HEK293 (cell line): ENCODE measurements around the gene EZH1.
A peak's percentile ranks its signal among the peaks of the same experiment; 100 is the strongest.

Experiments used
- BCL11B ChIP-seq: fragments of 450-650 bp; formaldehyde crosslinking; IDR thresholded peaks from 2 replicates; pipeline ENCODE4 v1.5.1; 2016; ENCODE audit warnings: low read depth, missing biosample characterization, missing genetic modification characterization
- CTCF ChIP-seq: fragments of 450-650 bp; formaldehyde crosslinking; IDR thresholded peaks from 2 replicates; pipeline ENCODE4 v1.5.1; 2016; ENCODE audit warnings: missing biosample characterization, missing genetic modification characterization
- GLI2 ChIP-seq: fragments of 450-650 bp; formaldehyde crosslinking; IDR thresholded peaks from 2 replicates; pipeline ENCODE4; 2017; ENCODE audit warnings: missing biosample characterization, missing genetic modification characterization, low read depth, borderline replicate concordance
- INSM2 ChIP-seq: fragments of 450-650 bp; formaldehyde crosslinking; IDR thresholded peaks from 2 replicates; pipeline ENCODE4 v1.5.1; 2016; ENCODE audit warnings: missing biosample characterization, missing genetic modification characterization
- KLF1 ChIP-seq: fragments of 450-650 bp; formaldehyde crosslinking; IDR thresholded peaks from 2 replicates; pipeline ENCODE4 v1.5.1; 2016; ENCODE audit warnings: missing biosample characterization, missing genetic modification characterization
- OVOL3 ChIP-seq: fragments of 450-650 bp; formaldehyde crosslinking; IDR thresholded peaks from 2 replicates; pipeline ENCODE4 v1.5.1; 2016; ENCODE audit warnings: missing biosample characterization, missing genetic modification characterization
- PRDM1 ChIP-seq: fragments of 450-650 bp; formaldehyde crosslinking; IDR thresholded peaks from 2 replicates; pipeline ENCODE4; 2016; ENCODE audit warnings: missing biosample characterization, missing genetic modification characterization
- SALL2 ChIP-seq: fragments of 450-650 bp; formaldehyde crosslinking; IDR thresholded peaks from 2 replicates; pipeline ENCODE4 v1.5.0; 2017; ENCODE audit warnings: missing biosample characterization, mild to moderate bottlenecking, missing genetic modification characterization, borderline replicate concordance
- SP2 ChIP-seq: fragments of 450-650 bp; formaldehyde crosslinking; IDR thresholded peaks from 2 replicates; pipeline ENCODE4 v1.5.1; 2016; ENCODE audit warnings: missing biosample characterization, missing genetic modification characterization
- ZFP3 ChIP-seq: fragments of 450-650 bp; formaldehyde crosslinking; IDR thresholded peaks from 2 replicates; pipeline ENCODE4 v1.5.1; 2016; ENCODE audit warnings: low read depth, missing biosample characterization, missing genetic modification characterization
- ZFP69B ChIP-seq: fragments of 450-650 bp; formaldehyde crosslinking; IDR thresholded peaks from 2 replicates; pipeline ENCODE4 v1.5.1; 2016; ENCODE audit warnings: missing biosample characterization, missing genetic modification characterization
- ZNF112 ChIP-seq: fragments of 450-650 bp; formaldehyde crosslinking; IDR thresholded peaks from 2 replicates; pipeline ENCODE4 v1.5.0; 2017; ENCODE audit warnings: missing biosample characterization, missing genetic modification characterization
- ZNF132 ChIP-seq: fragments of 450-650 bp; formaldehyde crosslinking; IDR thresholded peaks from 2 replicates; pipeline ENCODE4 v1.5.1; 2017; ENCODE audit warnings: missing biosample characterization, missing genetic modification characterization, borderline replicate concordance
- ZNF157 ChIP-seq: fragments of 450-650 bp; formaldehyde crosslinking; IDR thresholded peaks from 2 replicates; pipeline ENCODE4 v1.5.1; 2016; ENCODE audit warnings: missing biosample characterization, missing genetic modification characterization
- ZNF211 ChIP-seq: fragments of 450-650 bp; formaldehyde crosslinking; IDR thresholded peaks from 2 replicates; pipeline ENCODE4 v1.5.1; 2016; ENCODE audit warnings: low read depth, missing biosample characterization, missing genetic modification characterization
- ZNF274 ChIP-seq, 2 experiments: fragments of 200-500 bp in 1 of 2; fragments of 450-650 bp in 1 of 2; sonication (Bioruptor generic) in 1 of 2; formaldehyde crosslinking in 1 of 2; IDR thresholded peaks; 2 replicates each; pipeline versions ENCODE4 v1.5.1 to v1.6.1; 2014 to 2016; ENCODE audit warnings: borderline replicate concordance in 1 of 2, inconsistent platforms in 1 of 2, low read length in 1 of 2, missing biosample characterization in 1 of 2, missing genetic modification characterization in 1 of 2
- ZNF311 ChIP-seq: fragments of 450-650 bp; formaldehyde crosslinking; IDR thresholded peaks from 2 replicates; pipeline ENCODE4 v1.5.1; 2017; ENCODE audit warnings: missing biosample characterization, missing genetic modification characterization, borderline replicate concordance
- ZNF350 ChIP-seq: fragments of 450-650 bp; formaldehyde crosslinking; IDR thresholded peaks from 2 replicates; pipeline ENCODE4 v1.5.0; 2017; ENCODE audit warnings: missing biosample characterization, mild to moderate bottlenecking, missing genetic modification characterization
- ZNF398 ChIP-seq: fragments of 450-650 bp; formaldehyde crosslinking; IDR thresholded peaks from 2 replicates; pipeline ENCODE4 v1.5.1; 2017; ENCODE audit warnings: missing biosample characterization, missing genetic modification characterization
- ZNF416 ChIP-seq: fragments of 450-650 bp; formaldehyde crosslinking; IDR thresholded peaks from 2 replicates; pipeline ENCODE4 v1.5.1; 2016; ENCODE audit warnings: missing biosample characterization, missing genetic modification characterization
- ZNF449 ChIP-seq: fragments of 450-650 bp; formaldehyde crosslinking; IDR thresholded peaks from 2 replicates; pipeline ENCODE4 v1.5.1; 2017; ENCODE audit warnings: missing biosample characterization, mild to moderate bottlenecking, missing genetic modification characterization, moderate library complexity
- ZNF510 ChIP-seq: fragments of 450-650 bp; formaldehyde crosslinking; IDR thresholded peaks from 2 replicates; pipeline ENCODE4 v1.5.1; 2018; ENCODE audit warnings: mild to moderate bottlenecking, missing genetic modification characterization, missing biosample characterization; ENCODE audit not compliant: insufficient replicate concordance
- ZNF513 ChIP-seq: fragments of 450-650 bp; IDR thresholded peaks from 2 replicates; pipeline ENCODE4 v1.5.1; 2018; ENCODE audit warnings: missing biosample characterization, missing genetic modification characterization
- ZNF529 ChIP-seq: fragments of 450-650 bp; formaldehyde crosslinking; IDR thresholded peaks from 2 replicates; pipeline ENCODE4 v1.5.1; 2017; ENCODE audit warnings: missing genetic modification characterization, missing biosample characterization; ENCODE audit not compliant: insufficient replicate concordance
- ZNF548 ChIP-seq: fragments of 450-650 bp; formaldehyde crosslinking; IDR thresholded peaks from 2 replicates; pipeline ENCODE4 v1.5.1; 2016; ENCODE audit warnings: missing biosample characterization, missing genetic modification characterization
- ZNF558 ChIP-seq: fragments of 450-650 bp; formaldehyde crosslinking; IDR thresholded peaks from 2 replicates; pipeline ENCODE4 v1.5.1; 2016; ENCODE audit warnings: missing biosample characterization, missing genetic modification characterization
- ZNF639 ChIP-seq: fragments of 450-650 bp; formaldehyde crosslinking; IDR thresholded peaks from 2 replicates; pipeline ENCODE4 v1.5.1; 2016; ENCODE audit warnings: missing biosample characterization, missing genetic modification characterization
- ZNF654 ChIP-seq: fragments of 450-650 bp; formaldehyde crosslinking; IDR thresholded peaks from 2 replicates; pipeline ENCODE4 v1.5.1; 2016; ENCODE audit warnings: low read depth, missing biosample characterization, missing genetic modification characterization
- ZNF670 ChIP-seq: fragments of 450-650 bp; formaldehyde crosslinking; IDR thresholded peaks from 2 replicates; pipeline ENCODE4 v1.5.1; 2016; ENCODE audit warnings: missing biosample characterization, missing genetic modification characterization, low read depth

Gene EZH1

GRCh38 chr17:42676424-42677011 lies 68.3 kb downstream of the EZH1 start, which contains the start of gene PLEKHH3 (continued):
- TF ChIP-seq ZNF639, result peak; percentile 63
- peak; percentile 69; the same call in 1 of the 2 replicates for TF ChIP-seq INSM2
- TF ChIP-seq ZNF654 (tag by site-specific recombination), result no peak
- TF ChIP-seq CTCF (tag by site-specific recombination), result peak; percentile 75
- no peak; the same call in 1 of the 2 replicates for TF ChIP-seq SP2
- TF ChIP-seq KLF1 (tag by site-specific recombination), result no peak
- no peak for TF ChIP-seq ZNF513 (tag by site-specific recombination)
- no peak for TF ChIP-seq ZNF529 (tag by site-specific recombination)
- TF ChIP-seq ZNF548 (tag by site-specific recombination), result no peak
- TF ChIP-seq PRDM1 (tag by site-specific recombination), result no peak
- no peak for TF ChIP-seq ZFP3
- TF ChIP-seq ZNF670 (tag by site-specific recombination), result no peak
- TF ChIP-seq ZNF558 (tag by site-specific recombination), result no peak
- TF ChIP-seq GLI2 (tag by site-specific recombination), result no peak
- TF ChIP-seq ZNF211, result no peak
- TF ChIP-seq ZNF157, result no peak
- TF ChIP-seq ZFP69B, result peak; percentile 62
- TF ChIP-seq ZNF398 (tag by site-specific recombination), result peak; percentile 93
- no peak for TF ChIP-seq ZNF311 (tag by site-specific recombination)
- TF ChIP-seq ZNF416 (tag by site-specific recombination), result no peak
- no peak for TF ChIP-seq OVOL3 (tag by site-specific recombination)
- TF ChIP-seq SALL2 (tag by site-specific recombination), result no peak
- TF ChIP-seq ZNF350 (tag by site-specific recombination), result no peak
- no peak for TF ChIP-seq ZNF274 (IDR thresholded peaks at IDR 0.05; ENCODE audit: low read length)
- no peak; the same call in 1 of the 2 replicates for TF ChIP-seq ZNF274 (tag by site-specific recombination; IDR thresholded peaks at IDR 0.05; ENCODE audit: borderline replicate concordance)
- TF ChIP-seq ZNF510 (tag by site-specific recombination), result no peak
- TF ChIP-seq ZNF132 (tag by site-specific recombination), result no peak
- TF ChIP-seq BCL11B (tag by site-specific recombination), result peak; percentile 99
- TF ChIP-seq ZNF449 (tag by site-specific recombination), result no peak; the same call in none of the 2 replicates
- TF ChIP-seq ZNF112 (tag by site-specific recombination), result no peak
